Heart left ventricle (tissue), 16 donors: ENCODE measurements around the gene FMN2. TPM values are rescaled to one million over a fixed set of nuclear protein-coding genes. Genes with fewer than 3 reads are reported as not detected.

ENCODE experiments used
- ATAC-seq, 4 donors: fragments of 200-7000 bp; cut with Tn5 transposase; one replicate each; pipeline ENCODE4 v1.9.1; 2020 to 2022; ENCODE audit warnings: moderate library complexity in 4 of 4, mild to moderate bottlenecking in 3 of 4, moderate number of reproducible peaks in 1 of 4
- DNase-seq, 5 donors: peaks; one replicate each; pipeline ENCODE4 v3.0.0-alpha.2; 2020
- H3K27ac ChIP-seq, 12 donors: fragments of 200-600 bp; sonication (generic) in 4 of 12; one replicate each; pipeline versions ENCODE4 v1.5.0 to v1.8.0; 2016 to 2022; ENCODE audit warnings: mild to moderate bottlenecking in 2 of 12
- H3K27me3 ChIP-seq, 9 donors: fragments of 200-600 bp; sonication (generic) in 2 of 9; one replicate each; pipeline versions ENCODE4 v1.5.1 to v1.8.0; 2016 to 2022; ENCODE audit warnings: mild to moderate bottlenecking in 3 of 9
- H3K36me3 ChIP-seq, 9 donors: fragments of 200-600 bp; sonication (generic) in 2 of 9; one replicate each; pipeline versions ENCODE4 v1.5.0 to v1.8.0; 2018 to 2022; ENCODE audit warnings: mild to moderate bottlenecking in 2 of 9
- H3K4me1 ChIP-seq, 12 donors: fragments of 200-600 bp; sonication (generic) in 4 of 12; one replicate each; pipeline versions ENCODE4 v1.5.0 to v1.8.0; 2016 to 2022; ENCODE audit warnings: mild to moderate bottlenecking in 3 of 12
- H3K4me3 ChIP-seq, 12 donors: fragments of 200-600 bp; sonication (generic) in 4 of 12; one replicate each; pipeline versions ENCODE4 v1.5.0 to v1.8.0; 2017 to 2022; ENCODE audit warnings: mild to moderate bottlenecking in 9 of 12, moderate library complexity in 4 of 12
- H3K9me3 ChIP-seq, 12 donors: fragments of 200-600 bp; sonication (generic) in 4 of 12; one replicate each; pipeline versions ENCODE4 v1.5.0 to v1.8.0; 2016 to 2022; ENCODE audit warnings: mild to moderate bottlenecking in 1 of 12
- CTCF ChIP-seq, 12 donors: fragments of 200-600 bp; sonication (generic) in 4 of 12; IDR thresholded peaks; one replicate each; pipeline versions ENCODE4 v1.5.0 to v1.8.0; 2018 to 2022; ENCODE audit warnings: antibody characterized with exemption in 12 of 12, mild to moderate bottlenecking in 5 of 12
- POLR2A ChIP-seq, 2 donors: fragments of 450-650 bp; IDR thresholded peaks; one replicate each; pipeline ENCODE4 v1.6.1; 2017; ENCODE audit warnings: antibody characterized with exemption in 2 of 2, mild to moderate bottlenecking in 2 of 2, moderate library complexity in 2 of 2
- WGBS, 4 donors: extraction: QIAGEN DNeasy Blood & Tissue Kit in 2 of 4; methylation state at CpG; one replicate each; pipeline versions ENCODE4 v1.1.5 to v1.1.7; 2013 to 2018; 5-methylcytosine and 5-hydroxymethylcytosine counted together
- intact Hi-C, 10 donors: fragments of 100-400 bp; cut with DNase I; formaldehyde crosslinking; loops; one replicate each; pipeline versions ENCODE4 v1.11.1 to v1.14.2; 2022
- polyA plus RNA-seq, 2 donors: library from polyadenylated mRNA; stranded (reverse); fragments of 200-250 nt; gene quantifications; one replicate each; pipeline ENCODE4 v1.2.3, GENCODE V29; 2013
- total RNA-seq, 9 donors: library from RNA; depleted of rRNA in 2 of 9; stranded (reverse); fragments of >200 nt in 2 of 9; fragmentation: NEBNext Ultra II Directional in 3 of 9; extraction: Animal tissue kit (Norgen Biotek cat#: 25700) in 3 of 9; gene quantifications; one replicate each; pipeline versions ENCODE4 v1.1.0 to v1.2.4, GENCODE V29; 2016 to 2023
- donor health status: ischemic (EF 13 %, LVEDD 7.1; RV severe dilation, severe dysfunction).
- donor health status: healthy with polysubstance abuse.
- donor health status: DM: no; HTN: yes; CAD: no.
- donor health status: DM: no; HTN: no; CAD: no.
- donor health status: ischemic (EF 25% LVEDD 6.9; RV normal size, moderate dysfunction).
- donor health status: ischemic (EF 25% LVEDD 5.7; RV mildly dilated, moderate dysfunction).
- donor health status: healthy.
- donor health status: DM: yes; HTN: yes; CAD: no.
- donor health status: ischemic (EF 35%, LVEDD 5.7; RV mildly dilated, moderate dysfunction).
- donor health status: nonischemic (EF 11% LVEDD 7.7; RV severe dilation, severe dysfunction).
- donor health status: DM: yes; HTN: yes; CAD: no.
- donor health status: PGD.
- donor health status: ischemic (EF 29% LVEDD 5.4; RV normal size, mild dysfunction).
- donor health status: nonischemic (EF 23%, LVEDD 6.1; RV moderate dilation, normal function).

Gene FMN2
- total and polyA plus RNA-seq, 11 donors = 0.11 to 1.9 (median 0.31) TPM; not detected in 8

- no peak overlapping the region for H3K4me3 ChIP-seq
- TF ChIP-seq CTCF (IDR thresholded peaks at IDR 0.05) (no peak), POLR2A (IDR thresholded peaks at IDR 0.05) (no peak)
- no peaks in the 10 kb centered on the region for H3K9me3 ChIP-seq
- WGBS, 4 donors = 45 to 68% (median 57%) methylated on average over 5 of the region's 5 CpGs
- no peaks in the 10 kb centered on the region for H3K4me1 ChIP-seq
- ATAC-seq (no peak), DNase-seq (no peak)
- H3K27me3 ChIP-seq = no peaks in the 10 kb centered on the region
- intact Hi-C loops = no loop called here
- H3K36me3 ChIP-seq = no peaks in the 10 kb centered on the region
- peak overlapping the region in 1 of 12 donors; percentile 9 for H3K27ac ChIP-seq
These were observed 261.1 kb downstream of the FMN2 start for GRCh38 chr1:240352769-240353168.

GRCh38 chr1:240356568-240356967 is 264.9 kb downstream of the FMN2 start:
- intact Hi-C loops = no loop called here
- H3K9me3 ChIP-seq = peaks cover 0 to 5% (median 0%) of the 10 kb centered on the region in 12 donors
- no peak overlapping the region for H3K27ac ChIP-seq
- H3K36me3 ChIP-seq = no peaks in the 10 kb centered on the region
- TF ChIP-seq CTCF (IDR thresholded peaks at IDR 0.05) (no peak), POLR2A (IDR thresholded peaks at IDR 0.05) (no peak)
- no peak for ATAC-seq
- 64 to 79% (median 74%) methylated on average over 1 of the region's 1 CpG for WGBS, 4 donors
- no peak overlapping the region for H3K4me3 ChIP-seq
- H3K27me3 ChIP-seq = no peaks in the 10 kb centered on the region
- no peak for DNase-seq
- H3K4me1 ChIP-seq = no peaks in the 10 kb centered on the region

- Histone ChIP-seq H3K9me3 (peaks cover 0 to 5% (median 0%) of the 10 kb centered on the region in 12 donors), H3K4me3 (no peak overlapping the region), H3K4me1 (no peaks in the 10 kb centered on the region), H3K27ac (no peak overlapping the region), H3K36me3 (no peaks in the 10 kb centered on the region), H3K27me3 (no peaks in the 10 kb centered on the region)
- TF ChIP-seq CTCF (IDR thresholded peaks at IDR 0.05) (no peak), POLR2A (IDR thresholded peaks at IDR 0.05) (no peak)
- WGBS, 4 donors = 80 to 84% (median 83%) methylated on average over 5 of the region's 5 CpGs
- DNase-seq (no peak), ATAC-seq (no peak)
- intact Hi-C loops = no loop called here
These were observed 270.4 kb downstream of the FMN2 start for GRCh38 chr1:240362046-240362445.

GRCh38 chr1:240362826-240363225 is 271.1 kb downstream of the FMN2 start:
- no peak for DNase-seq
- H3K9me3 ChIP-seq = peaks cover 0 to 5% (median 0%) of the 10 kb centered on the region in 12 donors
- TF ChIP-seq CTCF (IDR thresholded peaks at IDR 0.05) (no peak), POLR2A (IDR thresholded peaks at IDR 0.05) (no peak)
- ATAC-seq = no peak
- H3K27ac ChIP-seq = no peak overlapping the region
- no peaks in the 10 kb centered on the region for H3K27me3 ChIP-seq
- no peaks in the 10 kb centered on the region for H3K36me3 ChIP-seq
- H3K4me1 ChIP-seq = no peaks in the 10 kb centered on the region
- no peak overlapping the region for H3K4me3 ChIP-seq
- WGBS, 4 donors = 75 to 98% (median 86%) methylated on average over 2 of the region's 2 CpGs
- intact Hi-C loops = no loop called here
